HepG2 (cell line): ENCODE data around the gene CCDC88A. TPM values are rescaled to one million over a fixed set of nuclear protein-coding genes. Genes with fewer than 3 reads are reported as not detected.

Source experiments
- GABPB1 ChIP-seq: IDR thresholded peaks from 2 replicates; pipeline ENCODE4 v1.6.1; 2016; ENCODE audit warnings: mild to moderate bottlenecking, missing genetic modification reagents, moderate library complexity, missing compliant biosample characterization
- ZNF350 ChIP-seq: sonication (generic); formaldehyde crosslinking; IDR thresholded peaks from 2 replicates; pipeline ENCODE4 v1.4.0; 2020; ENCODE audit warnings: mild to moderate bottlenecking, low read depth, missing genetic modification reagents, borderline replicate concordance
- ZNF510 ChIP-seq: sonication (generic); formaldehyde crosslinking; IDR thresholded peaks from 2 replicates; pipeline ENCODE4 v1.4.0; 2020; ENCODE audit warnings: low read depth, mild to moderate bottlenecking, missing genetic modification reagents
- ZNF598 ChIP-seq: sonication (generic); formaldehyde crosslinking; IDR thresholded peaks from 2 replicates; pipeline ENCODE4 v1.5.1; 2020; ENCODE audit warnings: mild to moderate bottlenecking, missing genetic modification reagents, borderline replicate concordance
- polyA plus RNA-seq, 8 experiments: library from polyadenylated mRNA; depleted of rRNA in 3 of 8; stranded (reverse) in 7 of 8; unstranded in 1 of 8; fragments of >200 nt; fragmentation: Illumina TruSeq in 4 of 8; extraction: Trizol in 4 of 8; gene quantifications; 2 replicates each; pipeline versions ENCODE4 v1.2.1 to v1.2.3, GENCODE V29; 2011 to 2016; ENCODE audit warnings: low read depth in 4 of 8, missing spikeins in 1 of 8, mixed read lengths in 1 of 8; ENCODE audit not compliant: insufficient read depth in 1 of 8
- total RNA-seq, 5 experiments: library from RNA; depleted of rRNA; stranded (reverse); fragments of >200 nt; fragmentation: Illumina TruSeq; extraction: Trizol; gene quantifications; 2 replicates each; pipeline ENCODE4 v1.2.3, GENCODE V29; 2016; ENCODE audit warnings: low read depth in 1 of 5
- TF ChIP-seq, protein P1 (sequence below): sonication (generic); formaldehyde crosslinking; IDR thresholded peaks from 2 replicates; pipeline ENCODE4 v1.9.0; 2022; ENCODE audit warnings: low read depth, missing genetic modification reagents
- TF ChIP-seq, protein P2 (sequence below), 2 experiments: fragments of 450-650 bp in 1 of 2; sonication (generic) in 1 of 2; formaldehyde crosslinking in 1 of 2; IDR thresholded peaks; 2 replicates each; pipeline versions ENCODE4 v1.6.1 to v1.8.0; 2016 to 2022; ENCODE audit warnings: antibody characterized with exemption in 1 of 2, mild to moderate bottlenecking in 1 of 2, missing genetic modification reagents in 1 of 2
- TF ChIP-seq, protein P3 (sequence below): sonication (generic); formaldehyde crosslinking; IDR thresholded peaks from 2 replicates; pipeline ENCODE4 v1.5.0; 2020; ENCODE audit warnings: mild to moderate bottlenecking, missing genetic modification reagents, borderline replicate concordance
- TF ChIP-seq, protein P4 (sequence below): fragments of 450-650 bp; IDR thresholded peaks from 2 replicates; pipeline ENCODE4 v1.6.1; 2016
- TF ChIP-seq, protein P5 (sequence below): sonication (generic); formaldehyde crosslinking; IDR thresholded peaks from 2 replicates; pipeline ENCODE4 v1.8.1; 2023; ENCODE audit warnings: mild to moderate bottlenecking, missing genetic modification reagents

Gene CCDC88A
- total and polyA plus RNA-seq, 2 of the 13 experiments (the other 11 are each of a cell fraction or from before 2014, with no cell fraction given) = 43.2 to 84.1 TPM

GRCh38 chr2:55437515-55438390 is 18.1 kb upstream of the CCDC88A start (continued):
- TF ChIP-seq, protein P1, sequence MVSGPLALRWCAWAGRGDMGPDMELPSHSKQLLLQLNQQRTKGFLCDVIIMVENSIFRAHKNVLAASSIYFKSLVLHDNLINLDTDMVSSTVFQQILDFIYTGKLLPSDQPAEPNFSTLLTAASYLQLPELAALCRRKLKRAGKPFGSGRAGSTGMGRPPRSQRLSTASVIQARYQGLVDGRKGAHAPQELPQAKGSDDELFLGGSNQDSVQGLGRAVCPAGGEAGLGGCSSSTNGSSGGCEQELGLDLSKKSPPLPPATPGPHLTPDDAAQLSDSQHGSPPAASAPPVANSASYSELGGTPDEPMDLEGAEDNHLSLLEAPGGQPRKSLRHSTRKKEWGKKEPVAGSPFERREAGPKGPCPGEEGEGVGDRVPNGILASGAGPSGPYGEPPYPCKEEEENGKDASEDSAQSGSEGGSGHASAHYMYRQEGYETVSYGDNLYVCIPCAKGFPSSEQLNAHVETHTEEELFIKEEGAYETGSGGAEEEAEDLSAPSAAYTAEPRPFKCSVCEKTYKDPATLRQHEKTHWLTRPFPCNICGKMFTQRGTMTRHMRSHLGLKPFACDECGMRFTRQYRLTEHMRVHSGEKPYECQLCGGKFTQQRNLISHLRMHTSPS = 0 out of 2 replicates have a peak, but pooled peaks have one; percentile 44
- TF ChIP-seq ZNF598 (CRISPR knock-in tag) = peak; percentile 97; the same call in 1 of the 2 replicates
- peak; percentile 34; the same call in 1 of the 2 replicates for TF ChIP-seq GABPB1 (CRISPR knock-in tag)
- TF ChIP-seq, protein P2, sequence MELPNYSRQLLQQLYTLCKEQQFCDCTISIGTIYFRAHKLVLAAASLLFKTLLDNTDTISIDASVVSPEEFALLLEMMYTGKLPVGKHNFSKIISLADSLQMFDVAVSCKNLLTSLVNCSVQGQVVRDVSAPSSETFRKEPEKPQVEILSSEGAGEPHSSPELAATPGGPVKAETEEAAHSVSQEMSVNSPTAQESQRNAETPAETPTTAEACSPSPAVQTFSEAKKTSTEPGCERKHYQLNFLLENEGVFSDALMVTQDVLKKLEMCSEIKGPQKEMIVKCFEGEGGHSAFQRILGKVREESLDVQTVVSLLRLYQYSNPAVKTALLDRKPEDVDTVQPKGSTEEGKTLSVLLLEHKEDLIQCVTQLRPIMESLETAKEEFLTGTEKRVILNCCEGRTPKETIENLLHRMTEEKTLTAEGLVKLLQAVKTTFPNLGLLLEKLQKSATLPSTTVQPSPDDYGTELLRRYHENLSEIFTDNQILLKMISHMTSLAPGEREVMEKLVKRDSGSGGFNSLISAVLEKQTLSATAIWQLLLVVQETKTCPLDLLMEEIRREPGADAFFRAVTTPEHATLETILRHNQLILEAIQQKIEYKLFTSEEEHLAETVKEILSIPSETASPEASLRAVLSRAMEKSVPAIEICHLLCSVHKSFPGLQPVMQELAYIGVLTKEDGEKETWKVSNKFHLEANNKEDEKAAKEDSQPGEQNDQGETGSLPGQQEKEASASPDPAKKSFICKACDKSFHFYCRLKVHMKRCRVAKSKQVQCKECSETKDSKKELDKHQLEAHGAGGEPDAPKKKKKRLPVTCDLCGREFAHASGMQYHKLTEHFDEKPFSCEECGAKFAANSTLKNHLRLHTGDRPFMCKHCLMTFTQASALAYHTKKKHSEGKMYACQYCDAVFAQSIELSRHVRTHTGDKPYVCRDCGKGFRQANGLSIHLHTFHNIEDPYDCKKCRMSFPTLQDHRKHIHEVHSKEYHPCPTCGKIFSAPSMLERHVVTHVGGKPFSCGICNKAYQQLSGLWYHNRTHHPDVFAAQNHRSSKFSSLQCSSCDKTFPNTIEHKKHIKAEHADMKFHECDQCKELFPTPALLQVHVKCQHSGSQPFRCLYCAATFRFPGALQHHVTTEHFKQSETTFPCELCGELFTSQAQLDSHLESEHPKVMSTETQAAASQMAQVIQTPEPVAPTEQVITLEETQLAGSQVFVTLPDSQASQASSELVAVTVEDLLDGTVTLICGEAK (IDR thresholded peaks at IDR 0.05) = no peak
- TF ChIP-seq, protein P2 (CRISPR knock-in tag; IDR thresholded peaks at IDR 0.05) = 0 out of 2 replicates have a peak, but pooled peaks have one; percentile 53
- TF ChIP-seq, protein P3, sequence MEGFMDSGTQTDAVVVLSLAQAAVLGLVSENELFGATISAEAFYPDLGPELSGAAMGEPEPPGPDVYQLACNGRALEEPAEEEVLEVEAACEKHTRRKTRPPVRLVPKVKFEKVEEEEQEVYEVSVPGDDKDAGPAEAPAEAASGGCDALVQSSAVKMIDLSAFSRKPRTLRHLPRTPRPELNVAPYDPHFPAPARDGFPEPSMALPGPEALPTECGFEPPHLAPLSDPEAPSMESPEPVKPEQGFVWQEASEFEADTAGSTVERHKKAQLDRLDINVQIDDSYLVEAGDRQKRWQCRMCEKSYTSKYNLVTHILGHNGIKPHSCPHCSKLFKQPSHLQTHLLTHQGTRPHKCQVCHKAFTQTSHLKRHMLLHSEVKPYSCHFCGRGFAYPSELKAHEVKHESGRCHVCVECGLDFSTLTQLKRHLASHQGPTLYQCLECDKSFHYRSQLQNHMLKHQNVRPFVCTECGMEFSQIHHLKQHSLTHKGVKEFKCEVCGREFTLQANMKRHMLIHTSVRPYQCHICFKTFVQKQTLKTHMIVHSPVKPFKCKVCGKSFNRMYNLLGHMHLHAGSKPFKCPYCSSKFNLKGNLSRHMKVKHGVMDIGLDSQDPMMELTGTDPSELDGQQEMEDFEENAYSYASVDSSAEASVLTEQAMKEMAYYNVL (CRISPR knock-in tag) = 0 out of 2 replicates have a peak, but pooled peaks have one; percentile 4
- TF ChIP-seq ZNF510 (CRISPR knock-in tag) = no peak
- TF ChIP-seq, protein P4, sequence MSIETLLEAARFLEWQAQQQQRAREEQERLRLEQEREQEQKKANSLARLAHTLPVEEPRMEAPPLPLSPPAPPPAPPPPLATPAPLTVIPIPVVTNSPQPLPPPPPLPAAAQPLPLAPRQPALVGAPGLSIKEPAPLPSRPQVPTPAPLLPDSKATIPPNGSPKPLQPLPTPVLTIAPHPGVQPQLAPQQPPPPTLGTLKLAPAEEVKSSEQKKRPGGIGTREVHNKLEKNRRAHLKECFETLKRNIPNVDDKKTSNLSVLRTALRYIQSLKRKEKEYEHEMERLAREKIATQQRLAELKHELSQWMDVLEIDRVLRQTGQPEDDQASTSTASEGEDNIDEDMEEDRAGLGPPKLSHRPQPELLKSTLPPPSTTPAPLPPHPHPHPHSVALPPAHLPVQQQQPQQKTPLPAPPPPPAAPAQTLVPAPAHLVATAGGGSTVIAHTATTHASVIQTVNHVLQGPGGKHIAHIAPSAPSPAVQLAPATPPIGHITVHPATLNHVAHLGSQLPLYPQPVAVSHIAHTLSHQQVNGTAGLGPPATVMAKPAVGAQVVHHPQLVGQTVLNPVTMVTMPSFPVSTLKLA = no peak
- TF ChIP-seq ZNF350 = peak; percentile 76; the same call in 1 of the 2 replicates
- TF ChIP-seq, protein P5, sequence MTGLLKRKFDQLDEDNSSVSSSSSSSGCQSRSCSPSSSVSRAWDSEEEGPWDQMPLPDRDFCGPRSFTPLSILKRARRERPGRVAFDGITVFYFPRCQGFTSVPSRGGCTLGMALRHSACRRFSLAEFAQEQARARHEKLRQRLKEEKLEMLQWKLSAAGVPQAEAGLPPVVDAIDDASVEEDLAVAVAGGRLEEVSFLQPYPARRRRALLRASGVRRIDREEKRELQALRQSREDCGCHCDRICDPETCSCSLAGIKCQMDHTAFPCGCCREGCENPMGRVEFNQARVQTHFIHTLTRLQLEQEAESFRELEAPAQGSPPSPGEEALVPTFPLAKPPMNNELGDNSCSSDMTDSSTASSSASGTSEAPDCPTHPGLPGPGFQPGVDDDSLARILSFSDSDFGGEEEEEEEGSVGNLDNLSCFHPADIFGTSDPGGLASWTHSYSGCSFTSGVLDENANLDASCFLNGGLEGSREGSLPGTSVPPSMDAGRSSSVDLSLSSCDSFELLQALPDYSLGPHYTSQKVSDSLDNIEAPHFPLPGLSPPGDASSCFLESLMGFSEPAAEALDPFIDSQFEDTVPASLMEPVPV (CRISPR knock-in tag) = peak; percentile 50; the same call in 1 of the 2 replicates
